ENCODE results near the gene SPAG16.

DNA sequence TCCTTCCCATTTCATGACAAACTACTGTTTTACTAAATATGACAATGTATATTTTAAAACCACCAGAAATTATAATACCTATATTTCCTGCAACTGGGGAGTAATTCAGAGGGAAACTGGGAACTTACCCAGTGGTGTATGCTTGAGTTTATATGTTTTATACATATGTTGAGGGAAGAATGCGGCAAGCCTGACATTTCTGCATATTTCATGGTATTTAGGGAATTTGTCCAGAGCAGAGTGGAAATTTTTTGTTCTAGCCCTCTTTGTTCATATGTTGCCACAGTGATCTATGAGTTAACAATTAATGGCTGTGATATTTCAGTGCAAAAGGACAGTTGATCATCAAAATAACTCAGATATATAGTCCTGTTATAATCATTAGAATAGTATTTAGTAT lies 895.8 kb downstream of the SPAG16 start:
- TF ChIP-seq, protein P1, sequence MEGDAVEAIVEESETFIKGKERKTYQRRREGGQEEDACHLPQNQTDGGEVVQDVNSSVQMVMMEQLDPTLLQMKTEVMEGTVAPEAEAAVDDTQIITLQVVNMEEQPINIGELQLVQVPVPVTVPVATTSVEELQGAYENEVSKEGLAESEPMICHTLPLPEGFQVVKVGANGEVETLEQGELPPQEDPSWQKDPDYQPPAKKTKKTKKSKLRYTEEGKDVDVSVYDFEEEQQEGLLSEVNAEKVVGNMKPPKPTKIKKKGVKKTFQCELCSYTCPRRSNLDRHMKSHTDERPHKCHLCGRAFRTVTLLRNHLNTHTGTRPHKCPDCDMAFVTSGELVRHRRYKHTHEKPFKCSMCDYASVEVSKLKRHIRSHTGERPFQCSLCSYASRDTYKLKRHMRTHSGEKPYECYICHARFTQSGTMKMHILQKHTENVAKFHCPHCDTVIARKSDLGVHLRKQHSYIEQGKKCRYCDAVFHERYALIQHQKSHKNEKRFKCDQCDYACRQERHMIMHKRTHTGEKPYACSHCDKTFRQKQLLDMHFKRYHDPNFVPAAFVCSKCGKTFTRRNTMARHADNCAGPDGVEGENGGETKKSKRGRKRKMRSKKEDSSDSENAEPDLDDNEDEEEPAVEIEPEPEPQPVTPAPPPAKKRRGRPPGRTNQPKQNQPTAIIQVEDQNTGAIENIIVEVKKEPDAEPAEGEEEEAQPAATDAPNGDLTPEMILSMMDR (IDR thresholded peaks at IDR 0.05): no peak
- no peak for TF ChIP-seq POLR2A (IDR thresholded peaks at IDR 0.05)

All from tibial nerve (tissue), 3 donors.